SKM-1 treated with dmso at 0.1 percent for 144 hours (cell line): Measurements from ENCODE around the gene INSC.

ENCODE experiments used
- DNase-seq: peaks from one replicate; lab custom pipeline; 2025; ENCODE audit not compliant: unreplicated experiment; lab: John Stamatoyannopoulos, UW

The INSC gene

DNA sequence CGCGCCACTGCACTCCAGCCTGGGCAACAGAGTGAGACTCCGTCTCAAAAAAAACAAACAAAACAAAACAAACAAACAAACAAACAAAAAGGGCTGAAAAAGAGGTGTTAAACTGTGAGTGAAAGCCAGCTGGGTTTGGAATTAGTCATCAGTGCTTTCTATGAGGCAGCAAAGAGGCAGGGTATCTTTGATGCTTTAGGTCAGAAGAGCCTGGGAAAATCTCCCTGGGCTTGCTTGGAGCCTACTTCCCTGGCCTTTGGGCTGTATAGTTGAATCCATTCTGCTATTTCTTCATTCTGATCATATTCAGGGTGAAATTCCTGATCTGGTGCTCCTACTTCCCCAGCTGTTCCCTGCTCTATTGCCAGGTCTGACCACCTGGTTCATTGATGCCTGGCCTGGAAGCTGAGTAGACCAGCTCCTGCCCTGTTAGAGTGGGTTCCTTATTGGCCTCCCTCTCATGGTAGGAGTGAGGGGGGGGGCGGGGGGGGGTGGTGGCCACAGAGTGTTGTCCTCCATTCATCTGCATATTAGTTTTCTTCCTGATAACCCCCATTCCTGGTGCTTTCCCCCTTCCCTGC, 65.6 kb downstream of the INSC start:
- DNase-seq = no peak

DNA sequence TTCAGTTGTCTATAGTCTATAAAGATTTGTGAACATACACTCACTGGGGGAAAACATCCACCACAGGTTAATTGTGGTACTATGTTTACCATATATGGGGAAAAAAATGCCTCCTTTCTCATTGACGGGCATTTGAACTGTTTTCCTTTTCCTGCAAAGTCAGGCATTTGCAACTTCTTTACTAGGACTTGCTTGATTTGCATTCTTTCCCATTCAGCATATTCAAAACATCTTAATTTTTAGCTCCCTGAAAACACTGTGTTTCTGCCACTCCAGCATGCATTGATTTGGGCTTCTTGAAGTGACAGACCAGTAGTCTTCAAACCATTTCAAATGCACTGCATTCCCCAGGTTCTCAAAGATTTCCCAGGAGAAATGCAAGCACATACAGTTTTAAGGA, 67.6 kb downstream of the INSC start:
- no peak for DNase-seq

DNA sequence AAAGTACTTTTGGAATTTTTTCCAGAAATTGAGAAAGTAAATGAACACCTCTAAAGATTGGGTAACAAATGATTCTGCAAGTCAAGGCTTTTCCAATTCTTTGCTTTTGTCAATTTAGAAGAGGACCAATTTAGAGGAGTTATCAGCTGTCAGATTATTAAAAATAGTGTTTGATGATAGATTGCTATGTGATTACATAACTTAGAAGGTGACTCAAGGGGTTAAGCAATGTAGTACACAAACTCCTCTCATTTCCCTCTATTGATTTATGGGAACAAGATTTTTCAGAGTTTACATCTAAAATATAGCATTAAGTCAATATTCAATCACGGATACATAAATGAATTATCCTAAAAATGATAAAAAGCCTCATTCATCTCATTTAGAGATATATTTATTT, 70.3 kb downstream of the INSC start:
- DNase-seq = no peak

- no peak for DNase-seq
Measured at GRCh38 chr11:15186146-15186545, 71.4 kb downstream of the INSC start.

DNA sequence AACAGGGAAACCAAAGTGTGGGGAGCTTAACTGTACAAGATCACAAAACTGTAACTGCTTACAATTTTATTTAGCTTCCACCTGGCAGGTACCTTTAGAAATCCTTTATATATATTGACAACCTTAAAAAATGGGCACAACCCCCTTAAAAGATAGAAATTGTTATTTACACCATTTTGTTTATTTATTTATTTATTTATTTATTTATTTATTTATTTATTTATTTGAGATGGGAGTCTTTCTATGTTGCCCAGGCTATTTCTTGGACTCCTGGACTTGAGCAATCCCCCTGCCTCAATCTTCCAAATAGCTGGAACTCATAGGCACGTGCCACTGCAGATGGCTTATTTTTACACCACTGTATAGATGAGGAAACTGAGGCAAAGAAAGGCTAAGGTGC, 74.5 kb downstream of the INSC start:
- DNase-seq = no peak

DNA sequence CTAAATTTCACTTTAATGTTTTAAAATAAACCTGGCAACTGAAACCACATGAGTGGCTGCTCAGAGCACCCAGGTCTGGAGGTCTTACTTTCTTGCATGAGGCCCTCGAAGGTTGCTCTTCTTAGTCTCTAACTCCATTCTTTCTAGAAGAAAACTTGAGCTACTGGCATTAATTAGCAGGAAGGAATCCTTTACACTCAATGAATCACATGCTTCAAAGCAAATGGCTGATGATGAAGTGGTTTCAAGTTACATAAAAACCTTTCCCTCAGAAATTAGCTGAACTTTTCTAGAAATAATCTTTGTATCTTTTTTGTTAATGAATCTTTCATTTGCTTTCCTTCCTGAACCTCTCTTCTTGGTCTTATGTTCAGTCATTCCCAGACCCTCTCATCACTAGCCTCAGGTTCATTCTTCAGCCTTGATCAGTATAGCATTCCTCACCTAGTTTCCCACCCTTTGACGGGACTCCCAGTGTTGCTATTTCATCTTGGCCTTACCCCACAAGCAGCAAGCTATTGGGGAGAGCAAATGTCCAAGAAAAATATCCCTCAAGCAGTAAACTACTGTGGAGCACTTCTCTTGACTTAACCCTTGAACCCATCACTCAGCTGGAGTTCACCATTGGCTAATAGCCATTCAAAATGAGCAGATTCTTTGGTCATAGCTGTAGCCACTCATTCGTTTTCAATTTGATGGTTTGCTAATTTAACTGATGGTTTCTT, 75.1 kb downstream of the INSC start:
- DNase-seq = no peak

DNA sequence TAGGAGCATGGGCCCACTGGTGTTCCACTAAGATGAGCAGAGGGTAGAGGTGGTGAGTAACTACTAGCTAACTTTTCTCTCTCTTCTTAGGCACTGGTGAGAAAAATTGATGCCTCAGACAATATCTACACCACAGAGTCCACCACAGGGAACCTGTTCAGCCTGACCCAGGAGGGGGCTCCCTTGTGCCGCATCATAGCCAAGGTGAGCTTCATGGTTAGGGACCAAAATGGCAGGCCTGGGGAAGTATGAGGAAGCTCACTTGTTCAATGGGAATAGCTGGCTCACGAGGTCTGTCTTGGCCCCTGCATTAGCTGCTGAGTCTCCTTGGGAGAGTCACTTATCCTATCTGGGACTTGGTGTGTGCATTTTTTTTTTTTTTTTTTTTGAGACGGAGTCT, 75.9 kb downstream of the INSC start:
- DNase-seq = no peak

- no peak for DNase-seq
Measured at GRCh38 chr11:15192005-15192556, 77.4 kb downstream of the INSC start.

GRCh38 chr11:15194671-15195415, 80.1 kb downstream of the INSC start:
- no peak for DNase-seq

- DNase-seq = no peak
Measured at GRCh38 chr11:15195454-15196200, 80.9 kb downstream of the INSC start.

- no peak for DNase-seq
Measured at GRCh38 chr11:15196704-15197103, 82.0 kb downstream of the INSC start.

DNA sequence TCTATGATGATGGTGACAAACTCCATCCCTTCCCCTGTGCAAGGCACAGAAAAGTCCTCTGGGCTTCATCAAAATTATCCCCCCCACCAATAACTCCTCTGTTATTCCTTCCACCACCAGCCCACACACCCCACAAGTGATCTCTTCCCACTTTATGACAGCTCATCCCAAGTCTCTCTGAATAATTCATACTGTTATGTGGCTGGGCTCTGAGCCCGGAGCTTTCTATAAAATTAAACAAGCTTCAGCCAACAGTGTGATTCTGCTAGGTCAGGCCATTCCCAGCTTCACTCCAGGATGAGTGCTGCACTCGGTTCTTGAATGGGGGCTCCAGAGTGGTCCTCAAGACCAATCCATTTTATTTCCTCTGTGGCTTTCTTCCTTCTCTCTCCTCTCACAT, 83.0 kb downstream of the INSC start:
- DNase-seq = no peak

DNA sequence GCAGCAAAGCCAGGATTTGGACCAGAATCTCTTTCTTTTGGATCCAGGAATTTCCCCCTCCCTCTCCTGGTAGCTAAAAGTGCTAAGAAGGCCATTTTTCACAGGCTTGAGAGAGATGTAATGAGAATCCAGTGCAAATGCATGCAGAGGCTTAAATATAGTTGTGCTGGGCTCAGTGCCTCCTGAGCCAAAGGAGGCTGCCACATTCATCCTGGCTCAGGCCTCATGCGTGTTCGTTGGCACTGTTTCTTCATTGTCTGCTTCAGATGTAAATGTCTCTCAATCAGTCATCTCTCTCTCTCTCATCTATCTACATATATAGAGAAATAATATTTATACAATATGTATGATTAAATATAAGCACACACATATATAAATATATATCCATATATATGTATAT, 83.6 kb downstream of the INSC start:
- DNase-seq = no peak

DNA sequence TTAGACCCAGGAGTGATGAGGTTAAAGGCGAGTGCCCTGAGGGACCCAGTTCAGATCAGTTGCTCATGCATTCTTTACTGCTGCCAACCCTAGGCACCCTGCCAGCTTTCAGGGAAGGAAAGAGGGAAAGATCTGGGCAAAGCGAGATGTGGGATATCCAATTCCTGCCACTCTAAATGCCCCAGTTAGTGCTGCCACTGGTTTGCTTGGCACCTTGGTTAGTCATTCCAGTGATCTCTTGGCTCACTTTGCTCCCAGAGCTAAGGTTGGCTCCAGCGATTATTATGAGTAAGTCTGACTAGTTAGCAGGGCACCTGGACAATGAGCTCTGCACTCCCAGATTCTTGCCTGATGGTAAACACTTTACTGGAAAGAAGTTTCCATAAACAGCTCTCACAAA, 85.0 kb downstream of the INSC start:
- no peak for DNase-seq

GRCh38 chr11:15200696-15201095, 86.0 kb downstream of the INSC start:
- DNase-seq = no peak

- no peak for DNase-seq
Measured at GRCh38 chr11:15201586-15201985, 86.9 kb downstream of the INSC start.

DNA sequence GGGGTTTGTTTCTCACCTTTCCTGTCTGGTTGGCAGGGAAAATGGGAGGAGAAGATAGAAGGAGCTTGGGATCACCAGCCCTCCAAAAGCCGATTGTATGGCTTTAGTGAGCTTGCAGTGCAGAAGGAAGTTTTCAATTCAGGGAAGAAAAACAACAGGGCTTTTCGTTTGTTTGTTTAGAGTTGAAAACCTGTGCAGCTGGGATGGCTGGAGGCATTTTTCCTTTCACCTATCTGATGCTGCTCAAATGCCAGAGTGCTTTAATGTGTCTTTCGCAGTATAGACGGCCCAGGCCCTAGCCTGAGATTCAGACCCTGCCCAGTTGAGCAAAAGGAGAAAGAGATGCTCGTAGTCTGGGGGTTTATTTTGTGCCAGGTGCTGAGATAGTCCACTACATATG, 87.9 kb downstream of the INSC start:
- no peak for DNase-seq

- no peak for DNase-seq
Measured at GRCh38 chr11:15204711-15205110, 90.0 kb downstream of the INSC start.

- no peak for DNase-seq
Measured at GRCh38 chr11:15206791-15207190, 92.1 kb downstream of the INSC start.

- DNase-seq = peak; percentile 35
Measured at GRCh38 chr11:15208378-15209222, 93.9 kb downstream of the INSC start.
